K562 (cell line): ENCODE measurements around the gene NQO2. TPM values are rescaled to one million over a fixed set of nuclear protein-coding genes. Genes with fewer than 3 reads are reported as not detected.

ENCODE experiments used
- ARID3B ChIP-seq: fragments of 250-450 bp; sonication (Bioruptor Pico); IDR thresholded peaks from 2 replicates; pipeline ENCODE4 v1.4.0; 2020; ENCODE audit warnings: borderline replicate concordance
- BACH1 ChIP-seq: fragments of 200-800 bp; sonication (Bioruptor generic); IDR thresholded peaks from 2 replicates; pipeline ENCODE4 v1.6.1; 2016; ENCODE audit warnings: missing genetic modification characterization, missing compliant biosample characterization
- CBX8 ChIP-seq: fragments of 200-600 bp; sonication (generic); IDR thresholded peaks from 2 replicates; pipeline ENCODE4 v1.6.1; 2012; ENCODE audit warnings: borderline replicate concordance, mixed run types, low read depth, mild to moderate bottlenecking, moderate library complexity, mixed read lengths, low read length, control low read depth, inconsistent platforms; ENCODE audit not compliant: poor library complexity, severe bottlenecking; ENCODE audit errors: extremely low read depth
- CEBPG ChIP-seq, 3 experiments: fragments of 200-800 bp in 1 of 3; sonication (Bioruptor generic) in 1 of 3; sonication (generic) in 1 of 3; formaldehyde crosslinking in 1 of 3; IDR thresholded peaks in 2 of 3; conservative IDR thresholded peaks in 1 of 3; 2 replicates each; pipeline versions ENCODE4 v1.6.1 to v1.8.0; 2016 to 2022; ENCODE audit warnings: missing compliant biosample characterization in 2 of 3, missing genetic modification characterization in 2 of 3, mild to moderate bottlenecking in 1 of 3, missing genetic modification reagents in 1 of 3
- FOSL1 ChIP-seq: fragments of 200-800 bp; sonication (Bioruptor generic); conservative IDR thresholded peaks from 2 replicates; pipeline ENCODE4 v1.6.1; 2016; ENCODE audit warnings: missing genetic modification characterization, missing compliant biosample characterization
- GTF2E2 ChIP-seq: fragments of 200-800 bp; sonication (Bioruptor generic); IDR thresholded peaks from 2 replicates; pipeline ENCODE4 v1.6.1; 2016; ENCODE audit warnings: missing genetic modification characterization, missing compliant biosample characterization
- POLR3A ChIP-seq: IDR thresholded peaks from 2 replicates; pipeline ENCODE4 v1.6.1; 2011; ENCODE audit warnings: borderline replicate concordance, mild to moderate bottlenecking, moderate library complexity; ENCODE audit not compliant: insufficient read length, insufficient read depth; ENCODE audit errors: extremely low read depth
- RBM25 ChIP-seq: fragments of 200-400 bp; formaldehyde crosslinking; IDR thresholded peaks from 2 replicates; pipeline ENCODE4 v1.6.1; 2018; ENCODE audit warnings: low read length, low read depth, moderate library complexity; ENCODE audit not compliant: severe bottlenecking
- RFX7 ChIP-seq: fragments of 250-450 bp; sonication (Bioruptor Pico); IDR thresholded peaks from 2 replicates; pipeline ENCODE4 v1.5.1; 2021; ENCODE audit warnings: mild to moderate bottlenecking
- SIN3B ChIP-seq: fragments of 450-650 bp; IDR thresholded peaks from 2 replicates; pipeline ENCODE4 v1.6.1; 2017; ENCODE audit warnings: low read depth, mild to moderate bottlenecking, moderate library complexity
- ZKSCAN3 ChIP-seq: fragments of 250-450 bp; sonication (Bioruptor Pico); IDR thresholded peaks from 2 replicates; pipeline ENCODE4 v1.4.0; 2020
- ZNF764 ChIP-seq: fragments of 250-450 bp; sonication (Bioruptor Pico); IDR thresholded peaks from 2 replicates; pipeline ENCODE4 v1.4.0; 2020; ENCODE audit warnings: low read depth, mild to moderate bottlenecking, moderate library complexity
- ZNF780A ChIP-seq: fragments of 250-450 bp; sonication (Bioruptor Pico); IDR thresholded peaks from 2 replicates; pipeline ENCODE4 v1.5.0; 2021; ENCODE audit warnings: mild to moderate bottlenecking
- polyA plus RNA-seq, 8 experiments: library from polyadenylated mRNA; depleted of rRNA in 4 of 8; stranded (reverse) in 5 of 8; unstranded in 3 of 8; fragments of >200 nt; fragmentation: Nextera tagmentation in 2 of 8; fragmentation: Illumina TruSeq in 1 of 8; extraction: Ambion mirVana in 2 of 8; extraction: Trizol in 1 of 8; gene quantifications; 2 replicates each; pipeline versions ENCODE4 v1.2.1 to v1.2.3, GENCODE V29; 2011 to 2014; ENCODE audit warnings: inconsistent platforms in 1 of 8, missing spikeins in 1 of 8
- total RNA-seq, 7 experiments: library from RNA; depleted of rRNA in 6 of 7; stranded (reverse); fragments of >200 nt in 6 of 7; fragmentation: Illumina TruSeq in 2 of 7; extraction: Trizol in 2 of 7; gene quantifications; 2 replicates each; pipeline versions ENCODE4 v1.2.1 to v1.2.3, GENCODE V29; 2011 to 2021; ENCODE audit warnings: low replicate concordance in 1 of 7
- TF ChIP-seq, protein P1 (sequence below), 2 experiments: fragments of 200-800 bp in 1 of 2; sonication (Bioruptor generic) in 1 of 2; sonication (generic) in 1 of 2; formaldehyde crosslinking in 1 of 2; IDR thresholded peaks in 1 of 2; conservative IDR thresholded peaks in 1 of 2; 2 replicates each; pipeline versions ENCODE4 v1.5.0 to v1.6.1; 2016 to 2020; ENCODE audit warnings: missing compliant biosample characterization in 1 of 2, missing genetic modification characterization in 1 of 2, missing genetic modification reagents in 1 of 2
- TF ChIP-seq, protein P2 (sequence below): sonication (generic); IDR thresholded peaks from 2 replicates; pipeline ENCODE4 v1.6.1; 2016

The NQO2 gene
- total and polyA plus RNA-seq, 9 of the 15 experiments (the other 6 are each of a cell fraction or from before 2014, with no cell fraction given): 54.6 to 214 (median 116) TPM

DNA sequence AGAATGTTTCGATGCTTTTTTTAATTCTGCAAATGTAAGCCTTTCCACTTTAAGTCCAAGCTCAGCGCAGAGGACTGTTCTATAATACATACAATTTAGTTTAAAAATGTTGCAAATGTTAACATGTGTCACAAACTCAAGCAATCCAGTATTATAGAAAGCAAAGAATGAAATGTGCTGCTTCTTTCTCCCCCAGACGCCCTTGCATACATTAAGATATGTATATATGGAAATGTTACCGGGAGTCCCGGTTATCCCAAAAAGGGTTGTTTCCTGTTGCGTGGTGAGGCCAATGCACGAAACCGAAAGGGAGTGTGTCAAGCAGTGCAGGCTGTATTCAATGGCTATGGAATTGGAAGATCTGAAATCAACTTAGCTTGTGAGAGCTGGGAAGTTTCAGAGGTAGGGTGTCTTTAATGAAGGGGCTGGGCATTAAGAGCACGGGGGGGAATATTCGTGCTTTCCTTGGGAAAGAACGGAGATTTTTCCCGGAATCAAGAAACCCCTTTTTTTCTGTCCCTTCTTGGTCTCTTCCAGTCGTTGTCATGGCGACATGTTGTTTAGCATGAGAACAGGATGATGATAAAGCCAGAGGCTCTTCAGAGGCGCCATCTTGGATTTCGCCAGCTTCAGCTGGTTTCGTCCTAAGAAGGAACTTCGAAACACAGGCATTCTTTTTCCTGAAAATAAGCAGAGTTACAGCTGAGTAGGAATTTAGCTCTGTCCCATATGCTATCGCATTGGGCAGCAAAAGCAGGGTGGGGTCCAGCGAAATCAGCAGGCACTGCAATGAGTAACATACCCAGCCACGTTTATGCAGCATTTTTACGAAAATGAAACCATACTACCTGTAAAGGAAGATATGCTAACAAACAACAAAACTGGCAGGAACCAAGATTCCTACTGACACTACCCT is 10.1 kb upstream of the NQO2 start (continued):
- TF ChIP-seq RBM25 (peak; percentile 61), FOSL1 (no peak), CEBPG (CRISPR knock-in tag; IDR thresholded peaks at IDR 0.05) (no peak; the same call in 1 of the 2 replicates), CEBPG (tag; conservative IDR thresholded peaks at IDR 0.05 in 1 of 2, IDR thresholded peaks at IDR 0.05 in 1 of 2) (no peak; a peak in 1 of 4 replicates), SIN3B (no peak; the same call in 1 of the 2 replicates), ARID3B (CRISPR knock-in tag) (no peak), RFX7 (CRISPR knock-in tag) (0 out of 2 replicates have a peak, but pooled peaks have one; percentile 4), ZKSCAN3 (CRISPR knock-in tag) (no peak), POLR3A (no peak), CBX8 (no peak), GTF2E2 (peak; percentile 98), ZNF764 (CRISPR knock-in tag) (no peak), ZNF780A (CRISPR knock-in tag) (no peak), BACH1 (tag) (peak; percentile 16; the same call in 1 of the 2 replicates)
- TF ChIP-seq, protein P1, sequence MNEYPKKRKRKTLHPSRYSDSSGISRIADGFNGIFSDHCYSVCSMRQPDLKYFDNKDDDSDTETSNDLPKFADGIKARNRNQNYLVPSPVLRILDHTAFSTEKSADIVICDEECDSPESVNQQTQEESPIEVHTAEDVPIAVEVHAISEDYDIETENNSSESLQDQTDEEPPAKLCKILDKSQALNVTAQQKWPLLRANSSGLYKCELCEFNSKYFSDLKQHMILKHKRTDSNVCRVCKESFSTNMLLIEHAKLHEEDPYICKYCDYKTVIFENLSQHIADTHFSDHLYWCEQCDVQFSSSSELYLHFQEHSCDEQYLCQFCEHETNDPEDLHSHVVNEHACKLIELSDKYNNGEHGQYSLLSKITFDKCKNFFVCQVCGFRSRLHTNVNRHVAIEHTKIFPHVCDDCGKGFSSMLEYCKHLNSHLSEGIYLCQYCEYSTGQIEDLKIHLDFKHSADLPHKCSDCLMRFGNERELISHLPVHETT (CRISPR knock-in tag; conservative IDR thresholded peaks at IDR 0.05 in 1 of 2, IDR thresholded peaks at IDR 0.05 in 1 of 2): no peak
- TF ChIP-seq, protein P2, sequence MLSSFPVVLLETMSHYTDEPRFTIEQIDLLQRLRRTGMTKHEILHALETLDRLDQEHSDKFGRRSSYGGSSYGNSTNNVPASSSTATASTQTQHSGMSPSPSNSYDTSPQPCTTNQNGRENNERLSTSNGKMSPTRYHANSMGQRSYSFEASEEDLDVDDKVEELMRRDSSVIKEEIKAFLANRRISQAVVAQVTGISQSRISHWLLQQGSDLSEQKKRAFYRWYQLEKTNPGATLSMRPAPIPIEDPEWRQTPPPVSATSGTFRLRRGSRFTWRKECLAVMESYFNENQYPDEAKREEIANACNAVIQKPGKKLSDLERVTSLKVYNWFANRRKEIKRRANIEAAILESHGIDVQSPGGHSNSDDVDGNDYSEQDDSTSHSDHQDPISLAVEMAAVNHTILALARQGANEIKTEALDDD: no peak
